ENCODE measurements around the gene SLC17A1. TPM values are rescaled to one million over a fixed set of nuclear protein-coding genes. Genes with fewer than 3 reads are reported as not detected.

SLC17A1 gene
- total RNA-seq, 1 donor from 2014 or later: not detected

DNA sequence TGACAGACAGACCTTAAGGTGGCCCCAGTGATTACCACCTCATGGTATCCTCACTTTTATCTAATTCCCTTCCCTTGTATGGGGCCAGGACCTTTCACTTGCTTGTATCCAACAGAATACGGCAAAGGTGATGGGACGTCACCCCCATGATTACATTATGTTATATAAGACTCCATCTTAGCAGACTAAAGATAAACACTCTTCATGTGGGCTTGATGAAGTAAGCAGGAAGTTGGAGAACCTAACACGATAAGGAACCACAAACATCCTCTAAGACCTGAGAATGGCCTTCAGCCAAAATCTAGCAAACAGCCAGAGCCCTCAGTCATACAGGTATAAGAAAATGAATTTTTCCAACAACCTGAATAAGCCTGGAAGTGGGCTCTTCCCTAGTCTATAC is 34.2 kb upstream of the SLC17A1 start:
- no peak overlapping the region for H3K4me3 ChIP-seq
- peaks cover 36% of the 10 kb centered on the region for H3K27me3 ChIP-seq (ENCODE audit: low read depth)
- TF ChIP-seq, protein P1, sequence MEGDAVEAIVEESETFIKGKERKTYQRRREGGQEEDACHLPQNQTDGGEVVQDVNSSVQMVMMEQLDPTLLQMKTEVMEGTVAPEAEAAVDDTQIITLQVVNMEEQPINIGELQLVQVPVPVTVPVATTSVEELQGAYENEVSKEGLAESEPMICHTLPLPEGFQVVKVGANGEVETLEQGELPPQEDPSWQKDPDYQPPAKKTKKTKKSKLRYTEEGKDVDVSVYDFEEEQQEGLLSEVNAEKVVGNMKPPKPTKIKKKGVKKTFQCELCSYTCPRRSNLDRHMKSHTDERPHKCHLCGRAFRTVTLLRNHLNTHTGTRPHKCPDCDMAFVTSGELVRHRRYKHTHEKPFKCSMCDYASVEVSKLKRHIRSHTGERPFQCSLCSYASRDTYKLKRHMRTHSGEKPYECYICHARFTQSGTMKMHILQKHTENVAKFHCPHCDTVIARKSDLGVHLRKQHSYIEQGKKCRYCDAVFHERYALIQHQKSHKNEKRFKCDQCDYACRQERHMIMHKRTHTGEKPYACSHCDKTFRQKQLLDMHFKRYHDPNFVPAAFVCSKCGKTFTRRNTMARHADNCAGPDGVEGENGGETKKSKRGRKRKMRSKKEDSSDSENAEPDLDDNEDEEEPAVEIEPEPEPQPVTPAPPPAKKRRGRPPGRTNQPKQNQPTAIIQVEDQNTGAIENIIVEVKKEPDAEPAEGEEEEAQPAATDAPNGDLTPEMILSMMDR (IDR thresholded peaks at IDR 0.05; ENCODE audit: borderline replicate concordance): no peak
- intact Hi-C loops (cut with micrococcal nuclease): no loop called here
- H3K9me3 ChIP-seq (replicated peaks): no peaks in the 10 kb centered on the region
- no peak overlapping the region for H3K27ac ChIP-seq (replicated peaks)
- no peak for DNase-seq
- no peaks in the 10 kb centered on the region for H3K4me1 ChIP-seq
- H3K36me3 ChIP-seq: no peaks in the 10 kb centered on the region

GRCh38 chr6:25863360-25863759 is 31.5 kb upstream of the SLC17A1 start:
- intact Hi-C loops (cut with micrococcal nuclease): no loop called here
- H3K4me3 ChIP-seq: no peak overlapping the region
- peaks cover 40% of the 10 kb centered on the region for H3K27me3 ChIP-seq (ENCODE audit: low read depth)

DNA sequence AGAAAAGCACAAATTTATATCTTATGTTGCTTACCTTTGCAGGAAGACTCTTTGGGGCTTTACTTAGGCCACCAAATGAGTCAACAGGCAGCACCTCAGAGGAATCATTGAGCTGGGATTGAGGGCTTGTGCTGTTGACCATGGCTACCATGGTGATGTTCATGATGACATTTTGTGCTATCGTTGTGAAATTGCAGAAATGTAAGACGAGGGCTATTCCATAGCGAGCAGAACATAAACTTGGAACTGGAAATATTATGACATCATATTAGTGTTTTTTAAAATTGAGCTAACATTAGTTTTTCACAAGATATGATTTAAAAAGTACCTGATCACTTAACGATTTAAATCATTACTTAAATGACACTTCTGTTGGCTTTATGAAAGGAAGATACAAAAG is 30.3 kb upstream of the SLC17A1 start:
- Histone ChIP-seq H3K9me3 (replicated peaks) (no peaks in the 10 kb centered on the region), H3K36me3 (no peaks in the 10 kb centered on the region), H3K4me1 (no peaks in the 10 kb centered on the region), H3K27me3 (ENCODE audit: low read depth) (peaks cover 37% of the 10 kb centered on the region), H3K4me3 (no peak overlapping the region), H3K27ac (replicated peaks) (no peak overlapping the region)
- TF ChIP-seq, protein P1 (IDR thresholded peaks at IDR 0.05; ENCODE audit: borderline replicate concordance): no peak
- intact Hi-C loops (cut with micrococcal nuclease): no loop called here
- DNase-seq: no peak

More at GRCh38 chr6:25863360-25863759, 31.5 kb upstream of the SLC17A1 start:
- Histone ChIP-seq H3K9me3 (replicated peaks) (no peaks in the 10 kb centered on the region), H3K36me3 (no peaks in the 10 kb centered on the region), H3K27ac (replicated peaks) (no peak overlapping the region), H3K4me1 (no peaks in the 10 kb centered on the region)
- TF ChIP-seq, protein P1 (IDR thresholded peaks at IDR 0.05; ENCODE audit: borderline replicate concordance): no peak
- no peak for DNase-seq

DNA sequence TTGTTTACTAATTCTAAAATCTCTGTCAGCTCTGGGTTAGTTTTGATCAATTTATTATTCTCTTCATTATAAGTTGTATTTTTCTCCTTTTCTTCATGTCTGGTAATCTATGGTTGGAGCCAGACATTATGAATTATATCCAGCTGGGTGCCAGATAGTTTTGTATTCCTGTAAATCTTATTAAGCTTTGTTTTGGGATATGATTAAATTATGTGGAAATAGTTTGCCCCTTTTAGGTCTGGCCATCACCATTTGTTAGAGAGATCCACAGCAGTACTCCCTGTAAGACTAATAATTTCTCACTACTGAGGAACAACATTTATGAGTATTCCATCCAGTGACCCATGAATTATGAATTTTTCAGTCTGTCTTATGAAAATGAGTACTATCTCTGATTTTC is 20.9 kb upstream of the SLC17A1 start:
- Histone ChIP-seq H3K27me3 (ENCODE audit: low read depth) (peaks cover 4% of the 10 kb centered on the region), H3K9me3 (replicated peaks) (no peaks in the 10 kb centered on the region), H3K4me1 (no peaks in the 10 kb centered on the region), H3K27ac (replicated peaks) (no peak overlapping the region), H3K36me3 (no peaks in the 10 kb centered on the region), H3K4me3 (no peak overlapping the region)
- no peak for DNase-seq
- TF ChIP-seq, protein P1 (IDR thresholded peaks at IDR 0.05; ENCODE audit: borderline replicate concordance): no peak
- intact Hi-C loops (cut with micrococcal nuclease): no loop called here

- H3K9me3 ChIP-seq (replicated peaks): no peaks in the 10 kb centered on the region
- no peaks in the 10 kb centered on the region for H3K4me1 ChIP-seq
- no peak overlapping the region for H3K27ac ChIP-seq (replicated peaks)
- no peaks in the 10 kb centered on the region for H3K36me3 ChIP-seq
- peaks cover 4% of the 10 kb centered on the region for H3K27me3 ChIP-seq (ENCODE audit: low read depth)
- TF ChIP-seq, protein P1 (IDR thresholded peaks at IDR 0.05; ENCODE audit: borderline replicate concordance): no peak
- intact Hi-C loops (cut with micrococcal nuclease): no loop called here
- H3K4me3 ChIP-seq: no peak overlapping the region
- no peak for DNase-seq
Measured at GRCh38 chr6:25851961-25852360, 20.1 kb upstream of the SLC17A1 start.

DNA sequence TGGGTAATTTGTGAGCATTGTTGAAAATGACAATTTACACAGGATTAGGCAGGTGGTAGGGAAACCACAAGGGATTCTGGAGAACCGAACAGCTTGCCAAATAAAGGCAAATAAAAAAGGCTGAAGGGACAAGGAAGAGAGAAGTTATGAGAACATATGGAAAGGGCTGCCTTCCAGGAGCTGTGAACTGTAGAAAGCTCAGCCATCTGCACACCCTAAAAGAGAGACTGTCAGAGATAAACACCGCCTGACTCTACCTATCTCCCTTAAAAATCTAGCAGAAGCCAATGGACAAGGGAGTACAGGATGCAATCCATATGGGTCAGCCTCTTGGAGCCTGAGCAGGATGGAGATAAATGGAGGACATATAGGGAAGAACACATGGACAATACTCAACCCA is 12.7 kb upstream of the SLC17A1 start:
- DNase-seq: no peak

More for the DNA sequence above, 12.7 kb upstream of the SLC17A1 start:
- H3K9me3 ChIP-seq (replicated peaks): no peaks in the 10 kb centered on the region
- H3K4me1 ChIP-seq: no peaks in the 10 kb centered on the region
- intact Hi-C loops (cut with micrococcal nuclease): no loop called here
- no peak overlapping the region for H3K4me3 ChIP-seq
- H3K27ac ChIP-seq (replicated peaks): no peak overlapping the region
- peaks cover 7% of the 10 kb centered on the region for H3K27me3 ChIP-seq (ENCODE audit: low read depth)
- H3K36me3 ChIP-seq: no peaks in the 10 kb centered on the region
- TF ChIP-seq, protein P1 (IDR thresholded peaks at IDR 0.05; ENCODE audit: borderline replicate concordance): no peak
